Measurements from ENCODE around the gene EWSR1.
A peak's percentile ranks its signal among the peaks of the same experiment; 100 is the strongest.
"Not testable (repeated sequence)": the region's sequence is repeated elsewhere in the genome, so short reads cannot be mapped to it uniquely, and the experiment has no call there.

The EWSR1 gene

GRCh38 chr22:29267858-29268510 lies at the start of gene EWSR1, which contains the start of gene RHBDD3:
Gene EWSR1, plus strand, starts transcription at chr22:29268268. Its CDS starts 69 bp downstream, at chr22:29268337.
Gene RHBDD3, minus strand, starts transcription at chr22:29267981. Its CDS starts 2,355 bp downstream, at chr22:29265626.
- peak; percentile 93 to 100 (median 98) for DNase-seq

- no peak for DNase-seq
Observed at GRCh38 chr22:29218758-29219408, 49.2 kb upstream of the EWSR1 start.

GRCh38 chr22:29219409-29219782 lies 48.7 kb upstream of the EWSR1 start:
- not testable (repeated sequence) for DNase-seq

GRCh38 chr22:29219881-29220670 lies 48.0 kb upstream of the EWSR1 start:
- DNase-seq, result no peak

- DNase-seq, result peak in 3 of 14 donors; percentile 16 to 40 (median 36)
Observed at GRCh38 chr22:29224121-29224858, 43.8 kb upstream of the EWSR1 start.

GRCh38 chr22:29224859-29225410 lies 43.1 kb upstream of the EWSR1 start:
- DNase-seq, result no peak

GRCh38 chr22:29225422-29226090 lies 42.5 kb upstream of the EWSR1 start:
- peak in 1 of 14 donors; percentile 39 for DNase-seq

GRCh38 chr22:29226351-29226981 lies 41.6 kb upstream of the EWSR1 start:
- DNase-seq, result no peak

GRCh38 chr22:29230972-29231875 lies 36.8 kb upstream of the EWSR1 start:
- no peak for DNase-seq

- DNase-seq, result no peak
Observed at GRCh38 chr22:29231971-29232959, 35.8 kb upstream of the EWSR1 start.

GRCh38 chr22:29233277-29233877 lies 34.7 kb upstream of the EWSR1 start:
- no peak for DNase-seq

GRCh38 chr22:29240481-29240880 lies 27.6 kb upstream of the EWSR1 start:
- not testable (repeated sequence) for DNase-seq

- no peak for DNase-seq
Observed at GRCh38 chr22:29243874-29244446, 24.1 kb upstream of the EWSR1 start.

GRCh38 chr22:29244785-29245625 lies 23.1 kb upstream of the EWSR1 start:
- DNase-seq, result no peak

GRCh38 chr22:29245626-29246385 lies 22.3 kb upstream of the EWSR1 start:
- peak in 11 of 14 donors; percentile 4 to 62 (median 30) for DNase-seq

GRCh38 chr22:29247891-29248290 lies 20.2 kb upstream of the EWSR1 start:
- DNase-seq, result not testable (repeated sequence)

All from C1 segment of cervical spinal cord (tissue), 14 donors.